WTC11 (cell line): ENCODE data around the gene ESYT2. TPM values are rescaled to one million over a fixed set of nuclear protein-coding genes. Genes with fewer than 3 reads are reported as not detected.

Source experiments
- ATAC-seq: fragments of 200-7000 bp; cut with Tn5 transposase; 2 replicates; pipeline ENCODE4 v1.10.0; 2021; ENCODE audit warnings: mild to moderate bottlenecking, moderate library complexity
- CTCF ChIA-PET: fragments of 300-600 bp; sonication (Branson Sonifier 250); formaldehyde crosslinking; loops from one replicate; lab custom pipeline; 2021; ENCODE audit warnings: antibody characterized with exemption; lab: Charles Lee
- POLR2A ChIA-PET: fragments of 350-600 bp; sonication (Branson Sonifier 250); formaldehyde crosslinking; loops from one replicate; lab custom pipeline; 2021; ENCODE audit warnings: antibody characterized with exemption; lab: Charles Lee
- DNase-seq: peaks from one replicate; pipeline ENCODE4 v3.0.0; 2021; ENCODE audit warnings: low spot score
- H3K27ac Mint-ChIP-seq: 2 replicates; pipeline ENCODE4 v1.8.0; 2021; ENCODE audit warnings: mixed read lengths
- H3K27me3 Mint-ChIP-seq: 2 replicates; pipeline ENCODE4 v1.8.0; 2021; ENCODE audit warnings: low read depth, mild to moderate bottlenecking, moderate library complexity, mixed read lengths
- H3K36me3 Mint-ChIP-seq: 2 replicates; pipeline ENCODE4 v1.8.0; 2021; ENCODE audit warnings: mixed read lengths
- H3K4me1 Mint-ChIP-seq: 2 replicates; pipeline ENCODE4 v1.8.0; 2022; ENCODE audit warnings: mixed read lengths
- H3K4me3 Mint-ChIP-seq: 2 replicates; pipeline ENCODE4 v1.8.0; 2021; ENCODE audit warnings: mild to moderate bottlenecking, moderate library complexity, mixed read lengths
- H3K9me3 Mint-ChIP-seq: 2 replicates; pipeline ENCODE4 v1.8.0; 2021; ENCODE audit warnings: mixed read lengths
- CREB1 ChIP-seq: sonication (generic); formaldehyde crosslinking; IDR thresholded peaks from 2 replicates; pipeline ENCODE4 v1.8.0; 2023; ENCODE audit warnings: mild to moderate bottlenecking, missing genetic modification reagents
- CREM ChIP-seq: sonication (generic); formaldehyde crosslinking; IDR thresholded peaks from 2 replicates; pipeline ENCODE4 v1.8.1; 2022; ENCODE audit warnings: mild to moderate bottlenecking, missing genetic modification reagents, moderate library complexity
- E2F1 ChIP-seq: sonication (generic); formaldehyde crosslinking; IDR thresholded peaks from 2 replicates; pipeline ENCODE4 v1.8.0; 2022; ENCODE audit warnings: mild to moderate bottlenecking, missing genetic modification reagents
- E2F5 ChIP-seq: sonication (generic); formaldehyde crosslinking; IDR thresholded peaks from 2 replicates; pipeline ENCODE4 v1.8.1; 2022; ENCODE audit warnings: mild to moderate bottlenecking, moderate library complexity, missing genetic modification reagents
- ERG ChIP-seq: fragments of 250-450 bp; sonication (Bioruptor Pico); IDR thresholded peaks from 2 replicates; pipeline ENCODE4 v1.8.0; 2021; ENCODE audit warnings: mild to moderate bottlenecking
- GABPB1 ChIP-seq: sonication (generic); formaldehyde crosslinking; IDR thresholded peaks from 2 replicates; pipeline ENCODE4 v1.8.1; 2023; ENCODE audit warnings: mild to moderate bottlenecking, missing genetic modification reagents
- MAX ChIP-seq: sonication (generic); formaldehyde crosslinking; IDR thresholded peaks from 2 replicates; pipeline ENCODE4 v1.8.0; 2022; ENCODE audit warnings: mild to moderate bottlenecking, missing genetic modification reagents
- MLX ChIP-seq: sonication (generic); formaldehyde crosslinking; IDR thresholded peaks from 2 replicates; pipeline ENCODE4 v1.8.1; 2023; ENCODE audit warnings: mild to moderate bottlenecking, missing genetic modification reagents, moderate library complexity
- MYBL2 ChIP-seq: sonication (generic); formaldehyde crosslinking; IDR thresholded peaks from 2 replicates; pipeline ENCODE4 v1.8.1; 2023; ENCODE audit warnings: mild to moderate bottlenecking, moderate library complexity, missing genetic modification reagents
- NFE2L1 ChIP-seq: sonication (generic); formaldehyde crosslinking; IDR thresholded peaks from 2 replicates; pipeline ENCODE4 v1.8.1; 2023; ENCODE audit warnings: missing genetic modification reagents
- NR1H2 ChIP-seq: sonication (generic); formaldehyde crosslinking; IDR thresholded peaks from 2 replicates; pipeline ENCODE4 v1.9.0; 2021; ENCODE audit warnings: mild to moderate bottlenecking, moderate library complexity, missing genetic modification reagents
- PREB ChIP-seq: sonication (generic); formaldehyde crosslinking; IDR thresholded peaks from 2 replicates; pipeline ENCODE4 v1.8.1; 2022; ENCODE audit warnings: mild to moderate bottlenecking, missing genetic modification reagents, moderate library complexity, borderline replicate concordance
- PRRX2 ChIP-seq: fragments of 250-450 bp; sonication (Bioruptor Pico); IDR thresholded peaks from 2 replicates; pipeline ENCODE4 v1.8.0; 2021; ENCODE audit warnings: mild to moderate bottlenecking
- RELA ChIP-seq: sonication (generic); formaldehyde crosslinking; IDR thresholded peaks from 2 replicates; pipeline ENCODE4 v1.8.1; 2022; ENCODE audit warnings: missing genetic modification reagents, mild to moderate bottlenecking, borderline replicate concordance
- TEAD4 ChIP-seq: sonication (generic); formaldehyde crosslinking; IDR thresholded peaks from 2 replicates; pipeline ENCODE4 v1.8.0; 2022; ENCODE audit warnings: mild to moderate bottlenecking, missing genetic modification reagents
- USF2 ChIP-seq: sonication (generic); formaldehyde crosslinking; IDR thresholded peaks from 2 replicates; pipeline ENCODE4 v1.8.1; 2023; ENCODE audit warnings: mild to moderate bottlenecking, missing genetic modification reagents, moderate library complexity
- ZBTB21 ChIP-seq: sonication (generic); formaldehyde crosslinking; IDR thresholded peaks from 2 replicates; pipeline ENCODE4 v1.8.1; 2023; ENCODE audit warnings: mild to moderate bottlenecking, missing genetic modification reagents, borderline replicate concordance
- ZNF219 ChIP-seq: sonication (generic); formaldehyde crosslinking; IDR thresholded peaks from 2 replicates; pipeline ENCODE4 v1.8.0; 2023; ENCODE audit warnings: missing genetic modification reagents, mild to moderate bottlenecking, borderline replicate concordance
- ZNF317 ChIP-seq: sonication (generic); formaldehyde crosslinking; IDR thresholded peaks from 2 replicates; pipeline ENCODE4 v1.8.1; 2023; ENCODE audit warnings: low read depth, mild to moderate bottlenecking, moderate library complexity, missing genetic modification reagents, borderline replicate concordance
- ZNF396 ChIP-seq: fragments of 250-450 bp; sonication (Bioruptor Pico); IDR thresholded peaks from 2 replicates; pipeline ENCODE4 v1.8.0; 2021; ENCODE audit warnings: mild to moderate bottlenecking, moderate library complexity, borderline replicate concordance
- ZNF532 ChIP-seq: fragments of 250-450 bp; sonication (Bioruptor Pico); IDR thresholded peaks from 2 replicates; pipeline ENCODE4 v1.9.0; 2021; ENCODE audit warnings: mild to moderate bottlenecking, borderline replicate concordance
- ZSCAN18 ChIP-seq: fragments of 250-450 bp; sonication (Bioruptor Pico); IDR thresholded peaks from 2 replicates; pipeline ENCODE4 v2.1.2; 2022; ENCODE audit warnings: mild to moderate bottlenecking, moderate library complexity
- total RNA-seq: library from RNA; stranded (reverse); gene quantifications from 3 replicates; pipeline ENCODE4 v1.2.3, GENCODE V29; 2021

ESYT2 gene
- total RNA-seq, 1 experiment from 2014 or later, result 45.1 TPM

GRCh38 chr7:158824028-158824427 is 5.3 kb downstream of the ESYT2 start:
- ATAC-seq (no peak), DNase-seq (no peak)
- Mint-ChIP-seq H3K27me3 (no peaks in the 10 kb centered on the region; the same call in 1 of the 2 replicates), H3K9me3 (no peaks in the 10 kb centered on the region), H3K4me3 (no peak overlapping the region), H3K36me3 (peaks cover 7% of the 10 kb centered on the region), H3K4me1 (peaks cover 44% of the 10 kb centered on the region), H3K27ac (no peak overlapping the region)
- ChIA-PET CTCF (no interaction called here), POLR2A (interaction anchor here (0.5 kb wide), 1 partner anchor 24 kb away, joined by 3 read pairs; no protein-coding TSS in a partner anchor)
- TF ChIP-seq PREB (no peak), ZNF317 (CRISPR knock-in tag) (no peak), MAX (CRISPR knock-in tag) (no peak), ZNF219 (CRISPR knock-in tag) (no peak), ZNF396 (CRISPR knock-in tag) (no peak)

GRCh38 chr7:158821171-158822031 is 7.9 kb downstream of the ESYT2 start:
- H3K4me3 Mint-ChIP-seq, result no peak overlapping the region
- TF ChIP-seq ZNF532 (no peak), NR1H2 (CRISPR knock-in tag) (no peak), PRRX2 (no peak), CREB1 (CRISPR knock-in tag) (no peak), CREM (CRISPR knock-in tag) (no peak), MYBL2 (CRISPR knock-in tag) (no peak), ZSCAN18 (CRISPR knock-in tag) (no peak), USF2 (CRISPR knock-in tag) (no peak), RELA (CRISPR knock-in tag) (no peak), E2F1 (CRISPR knock-in tag) (no peak), GABPB1 (CRISPR knock-in tag) (no peak), MLX (no peak), ERG (CRISPR knock-in tag) (no peak), ZBTB21 (CRISPR knock-in tag) (no peak), NFE2L1 (CRISPR knock-in tag) (no peak), E2F5 (CRISPR knock-in tag) (no peak), TEAD4 (CRISPR knock-in tag) (no peak)
- TF ChIP-seq, all 79 proteins: peak for 0
- POLR2A ChIA-PET, result no interaction called here
- CTCF ChIA-PET, result interaction anchor here (0.7 kb wide), 1 partner anchor 156 kb away, joined by 3 read pairs; no protein-coding TSS in a partner anchor
- Mint-ChIP-seq H3K27ac (peak overlapping the region; percentile 25), H3K4me1 (peaks cover 58% of the 10 kb centered on the region), H3K36me3 (peaks cover 8% of the 10 kb centered on the region), H3K9me3 (no peaks in the 10 kb centered on the region), H3K27me3 (no peaks in the 10 kb centered on the region)
- ATAC-seq (peak; percentile 40), DNase-seq (no peak)
